Measurements from ENCODE around the gene FHAD1. TPM values are rescaled to one million over a fixed set of nuclear protein-coding genes. Genes with fewer than 3 reads are reported as not detected.

FHAD1 gene
- total RNA-seq, 1 experiment from 2014 or later = 0.83 TPM

DNA sequence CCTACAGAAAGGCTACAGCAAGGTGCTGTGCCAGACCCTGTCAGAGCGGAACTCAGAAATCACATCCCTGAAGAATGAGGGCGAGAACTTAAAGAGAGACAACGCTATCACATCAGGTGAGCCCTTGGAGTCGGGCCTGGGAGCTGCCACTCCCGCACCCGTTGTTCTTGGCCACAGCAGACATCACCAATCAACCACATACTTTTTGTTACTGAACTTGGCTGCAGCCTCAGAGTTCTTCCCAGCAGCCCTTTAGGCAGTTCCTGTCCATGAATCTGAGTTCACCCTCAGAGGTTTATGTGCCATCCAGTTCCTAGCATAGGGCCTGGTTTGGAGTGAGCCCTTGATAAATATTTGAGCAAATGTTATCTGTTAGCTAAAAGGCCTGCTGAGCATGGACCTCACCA lies 61.6 kb downstream of the FHAD1 start:
- Histone ChIP-seq H3K27me3 (ENCODE audit: control insufficient read depth, insufficient read depth, low read length) (peaks cover 2% of the 10 kb centered on the region; the same call in 1 of the 2 replicates), H3K4me3 (ENCODE audit: insufficient read depth, low read depth, low read length) (no peak overlapping the region), H3K36me3 (replicated peaks; ENCODE audit: control insufficient read depth, insufficient read depth, low read length) (no peaks in the 10 kb centered on the region)
- DNase-seq = no peak

DNA sequence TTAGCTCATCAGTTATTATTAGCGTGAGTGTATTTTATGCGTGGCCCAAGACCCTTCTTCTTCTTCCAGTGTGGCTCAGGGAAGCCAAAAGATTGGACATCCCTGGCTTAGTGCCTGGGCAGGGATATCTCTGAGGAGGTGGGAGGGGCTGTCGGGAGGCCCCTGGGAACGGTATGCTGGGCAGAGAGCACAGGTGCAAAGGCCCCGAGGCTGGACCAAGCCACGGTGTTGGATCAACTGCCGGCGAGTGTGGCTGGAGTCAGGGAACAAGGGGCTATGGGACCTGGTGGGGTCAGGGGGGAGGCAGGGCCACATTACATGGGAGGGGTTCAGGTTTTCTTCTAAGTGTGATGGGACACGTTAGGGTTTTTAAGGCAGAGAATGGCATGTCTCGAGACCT lies 62.7 kb downstream of the FHAD1 start:
- Histone ChIP-seq H3K36me3 (replicated peaks; ENCODE audit: control insufficient read depth, insufficient read depth, low read length) (no peaks in the 10 kb centered on the region), H3K4me3 (ENCODE audit: insufficient read depth, low read depth, low read length) (no peak overlapping the region), H3K27me3 (ENCODE audit: control insufficient read depth, insufficient read depth, low read length) (peaks cover 2% of the 10 kb centered on the region; the same call in 1 of the 2 replicates)
- no peak for DNase-seq

DNA sequence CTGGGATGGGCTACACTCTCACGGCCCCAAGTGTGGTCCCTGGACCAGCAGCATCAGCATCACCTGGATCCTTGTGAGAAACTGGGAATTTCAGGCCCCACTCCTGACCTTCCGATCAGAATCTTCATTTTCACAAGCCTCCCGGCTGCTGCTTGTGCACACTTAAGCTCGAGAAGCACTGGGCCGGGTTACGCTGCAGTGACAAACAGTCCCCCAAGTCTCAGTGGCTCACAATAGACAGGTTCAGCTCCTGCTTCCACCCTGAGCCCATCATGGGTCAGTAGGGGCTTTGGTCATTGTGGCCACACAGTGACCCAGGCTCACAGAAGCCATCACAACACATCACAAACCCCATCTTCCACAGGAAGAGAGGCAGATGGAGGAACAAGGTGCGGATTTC lies 63.5 kb downstream of the FHAD1 start:
- Histone ChIP-seq H3K36me3 (replicated peaks; ENCODE audit: control insufficient read depth, insufficient read depth, low read length) (no peaks in the 10 kb centered on the region), H3K27me3 (ENCODE audit: control insufficient read depth, insufficient read depth, low read length) (peaks cover 2% of the 10 kb centered on the region; the same call in 1 of the 2 replicates), H3K4me3 (ENCODE audit: insufficient read depth, low read depth, low read length) (no peak overlapping the region)
- no peak for DNase-seq

DNA sequence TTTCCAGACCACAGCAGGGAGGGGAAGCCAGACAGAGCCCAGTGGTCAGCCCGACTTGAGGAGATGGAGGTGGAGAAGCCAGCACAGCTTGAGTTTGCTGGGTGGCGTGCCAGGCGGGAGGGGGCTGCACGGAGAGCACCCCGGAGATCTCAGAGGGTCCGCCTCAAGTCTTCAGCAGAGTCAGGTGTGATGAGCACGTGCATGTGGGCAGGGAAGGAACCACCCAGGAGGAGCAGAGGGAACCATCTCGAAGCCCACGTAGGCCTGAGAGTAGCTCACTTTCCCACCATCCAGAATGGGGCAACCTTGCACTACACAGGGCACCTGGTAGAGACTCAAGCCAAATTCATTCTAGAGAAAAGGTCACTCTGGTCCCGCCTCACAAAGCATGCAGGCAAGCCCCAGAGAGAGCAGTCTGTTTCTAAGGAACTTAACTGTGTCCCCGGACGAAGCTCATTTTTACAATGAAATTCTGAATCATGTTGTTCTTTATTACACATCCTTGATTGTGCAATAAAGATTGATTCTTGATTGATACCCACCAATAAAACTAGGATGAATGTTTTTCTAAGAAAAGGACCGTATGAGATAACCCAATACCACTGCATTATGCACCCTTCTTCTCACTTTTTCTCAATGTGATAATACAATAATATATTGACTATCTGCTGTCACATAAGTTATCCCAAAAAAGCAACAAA lies 64.2 kb downstream of the FHAD1 start:
- Histone ChIP-seq H3K4me3 (ENCODE audit: insufficient read depth, low read depth, low read length) (no peak overlapping the region), H3K27me3 (ENCODE audit: control insufficient read depth, insufficient read depth, low read length) (peaks cover 2% of the 10 kb centered on the region; the same call in 1 of the 2 replicates), H3K36me3 (replicated peaks; ENCODE audit: control insufficient read depth, insufficient read depth, low read length) (no peaks in the 10 kb centered on the region)
- DNase-seq = no peak

DNA sequence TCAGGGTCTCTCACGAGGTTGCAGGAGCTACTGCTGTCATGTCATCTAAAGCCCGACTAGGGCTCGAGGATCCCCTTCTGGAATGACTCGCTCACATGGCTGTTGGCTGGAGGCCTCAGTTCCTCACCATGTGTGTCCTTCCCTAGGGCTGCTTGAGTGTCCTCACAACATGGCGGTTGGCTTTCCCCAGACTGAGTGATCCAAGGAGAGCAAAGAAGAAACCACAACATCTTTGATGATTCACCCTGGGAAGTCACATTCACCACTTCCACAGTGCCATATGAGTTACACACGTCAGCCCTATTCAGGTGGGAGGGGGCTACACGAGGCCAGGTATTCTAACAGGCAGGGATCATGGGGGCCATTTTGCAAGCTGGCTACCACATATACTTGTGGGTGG lies 64.9 kb downstream of the FHAD1 start:
- peaks cover 2% of the 10 kb centered on the region; the same call in 1 of the 2 replicates for H3K27me3 ChIP-seq (ENCODE audit: control insufficient read depth, insufficient read depth, low read length)
- H3K4me3 ChIP-seq (ENCODE audit: insufficient read depth, low read depth, low read length) = no peak overlapping the region
- peak; percentile 8 for DNase-seq
- no peaks in the 10 kb centered on the region for H3K36me3 ChIP-seq (replicated peaks; ENCODE audit: control insufficient read depth, insufficient read depth, low read length)

DNA sequence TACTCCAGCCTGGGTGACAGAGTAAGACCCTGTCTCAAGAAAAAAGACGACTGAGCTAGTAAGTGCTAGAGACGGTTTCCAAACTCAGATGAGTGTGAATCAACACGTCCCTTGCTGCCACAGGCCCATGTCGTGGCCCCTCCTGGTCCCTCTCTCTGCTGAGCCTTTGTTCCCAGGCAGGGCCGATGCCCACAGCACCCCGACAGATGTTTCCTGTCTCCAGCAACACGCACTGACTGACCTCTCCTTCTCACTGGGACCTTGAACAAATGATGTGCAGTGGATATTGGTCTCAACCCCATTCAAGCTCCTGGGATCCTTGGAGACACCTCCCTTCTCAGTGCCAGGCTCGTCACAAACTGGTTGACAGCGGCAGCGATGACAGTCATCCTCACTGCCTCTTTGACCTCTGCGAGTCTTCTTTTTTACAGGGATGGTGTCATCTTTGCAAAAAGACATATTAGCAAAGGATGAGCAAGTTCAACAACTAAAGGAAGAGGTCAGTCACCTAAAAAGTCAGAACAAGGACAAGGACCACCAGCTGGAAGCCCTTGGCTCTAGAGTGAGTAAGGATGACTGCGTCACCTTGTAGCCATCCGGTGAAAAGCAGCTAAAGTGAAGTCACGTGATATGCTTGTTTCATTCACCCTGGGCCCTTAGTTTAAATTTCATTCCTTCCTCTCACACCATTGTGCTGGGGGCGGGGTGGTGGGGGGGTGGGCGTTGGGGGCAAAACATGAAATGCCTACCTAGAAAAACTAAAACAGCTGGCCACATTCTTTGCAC lies 65.8 kb downstream of the FHAD1 start:
- peak; percentile 23 for DNase-seq
- Histone ChIP-seq H3K4me3 (ENCODE audit: insufficient read depth, low read depth, low read length) (no peak overlapping the region), H3K36me3 (replicated peaks; ENCODE audit: control insufficient read depth, insufficient read depth, low read length) (no peaks in the 10 kb centered on the region), H3K27me3 (ENCODE audit: control insufficient read depth, insufficient read depth, low read length) (peaks cover 3% of the 10 kb centered on the region; the same call in 1 of the 2 replicates)

DNA sequence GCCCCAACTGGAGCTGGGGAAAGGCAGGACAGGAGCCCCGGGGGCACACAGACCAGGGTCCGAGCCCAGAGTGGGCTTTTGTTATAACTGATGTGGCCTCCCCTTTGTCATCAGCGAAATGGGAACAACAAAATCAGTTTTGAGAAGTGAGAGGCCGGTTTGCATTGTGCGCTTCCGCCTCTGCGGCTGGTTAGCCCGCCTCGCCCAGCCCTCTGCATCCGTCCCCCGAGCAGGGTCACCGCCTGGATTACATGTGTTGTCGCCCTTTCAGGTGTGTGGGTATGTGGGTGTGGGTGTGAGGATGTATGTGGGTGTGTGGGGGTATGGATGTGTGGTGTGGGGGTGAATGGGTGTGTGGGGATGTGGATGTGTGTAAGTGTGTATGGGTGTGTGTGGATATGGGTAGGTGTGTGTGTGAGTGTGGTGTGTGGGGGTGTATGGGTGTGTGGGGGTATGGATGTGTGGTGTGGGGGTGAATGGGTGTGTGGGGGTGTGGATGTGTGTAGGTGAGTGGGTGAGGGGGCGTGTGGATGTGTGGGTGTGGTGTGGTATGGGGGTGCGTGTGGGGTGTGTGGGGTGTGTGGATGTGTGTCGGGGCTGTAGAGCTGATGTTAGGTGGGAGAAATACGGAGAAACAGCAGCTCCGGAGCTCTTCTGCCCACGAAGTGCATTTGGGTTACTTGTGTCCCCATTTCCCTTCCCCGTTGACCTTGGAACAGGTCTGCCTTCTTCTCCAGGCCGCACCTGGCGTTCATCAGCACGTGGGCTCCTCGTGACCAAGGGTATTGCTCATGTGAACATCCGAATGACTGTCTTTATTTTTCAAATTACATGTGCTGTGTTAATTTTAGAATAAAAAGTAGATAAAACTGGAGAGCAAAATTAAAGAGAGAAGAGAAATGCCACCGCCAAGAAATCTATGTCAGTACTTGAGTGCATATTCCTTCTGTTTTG lies 67.6 kb downstream of the FHAD1 start:
- DNase-seq = peak; percentile 25

DNA sequence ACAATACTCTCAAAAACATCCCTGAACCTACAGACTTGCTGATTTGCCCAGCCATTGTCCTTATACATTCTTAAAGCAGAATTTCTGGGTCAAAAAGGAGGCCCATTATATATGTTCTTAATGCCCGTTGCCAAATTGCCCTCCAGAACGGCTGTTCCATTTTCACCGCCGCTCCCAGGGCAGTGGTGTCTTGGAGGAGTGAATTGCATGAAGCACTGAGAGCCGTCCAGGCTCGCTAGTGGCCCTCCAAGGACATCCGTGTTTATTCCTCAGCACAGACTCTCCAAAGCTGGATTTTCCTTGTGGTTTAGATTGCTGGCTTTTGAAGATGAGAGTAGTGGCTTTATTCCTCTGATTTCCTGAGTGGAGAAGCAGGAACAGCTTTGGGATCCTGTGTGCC lies 68.8 kb downstream of the FHAD1 start:
- no peak overlapping the region for H3K4me3 ChIP-seq (ENCODE audit: insufficient read depth, low read depth, low read length)
- DNase-seq = peak; percentile 8
- H3K36me3 ChIP-seq (replicated peaks; ENCODE audit: control insufficient read depth, insufficient read depth, low read length) = no peaks in the 10 kb centered on the region
- peaks cover 2% of the 10 kb centered on the region; the same call in 1 of the 2 replicates for H3K27me3 ChIP-seq (ENCODE audit: control insufficient read depth, insufficient read depth, low read length)

More for the DNA sequence above, 67.6 kb downstream of the FHAD1 start:
- Histone ChIP-seq H3K4me3 (ENCODE audit: insufficient read depth, low read depth, low read length) (no peak overlapping the region), H3K27me3 (ENCODE audit: control insufficient read depth, insufficient read depth, low read length) (peaks cover 5% of the 10 kb centered on the region; the same call in 1 of the 2 replicates), H3K36me3 (replicated peaks; ENCODE audit: control insufficient read depth, insufficient read depth, low read length) (no peaks in the 10 kb centered on the region)

DNA sequence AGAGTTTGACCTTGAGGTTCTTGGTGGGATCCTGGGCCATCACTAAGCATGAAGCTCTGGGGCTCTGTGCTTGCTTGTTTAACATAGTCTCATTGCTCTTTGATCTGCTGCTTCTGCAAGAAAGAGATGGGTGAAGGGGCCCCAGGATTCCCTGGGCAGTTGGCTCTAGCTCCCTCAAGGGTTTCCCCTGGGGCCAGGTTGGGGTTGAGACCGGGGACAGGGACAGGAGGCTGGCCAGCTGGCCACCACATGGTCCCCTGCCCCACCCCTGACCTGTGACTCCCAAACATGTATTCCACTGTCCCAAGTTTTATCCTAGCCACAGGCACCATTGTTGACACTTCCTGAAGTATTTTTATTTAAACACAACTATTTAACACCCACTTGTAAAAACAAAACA lies 69.5 kb downstream of the FHAD1 start:
- no peaks in the 10 kb centered on the region for H3K36me3 ChIP-seq (replicated peaks; ENCODE audit: control insufficient read depth, insufficient read depth, low read length)
- no peak overlapping the region for H3K4me3 ChIP-seq (ENCODE audit: insufficient read depth, low read depth, low read length)
- no peak for DNase-seq
- peaks cover 2% of the 10 kb centered on the region; the same call in 1 of the 2 replicates for H3K27me3 ChIP-seq (ENCODE audit: control insufficient read depth, insufficient read depth, low read length)

DNA sequence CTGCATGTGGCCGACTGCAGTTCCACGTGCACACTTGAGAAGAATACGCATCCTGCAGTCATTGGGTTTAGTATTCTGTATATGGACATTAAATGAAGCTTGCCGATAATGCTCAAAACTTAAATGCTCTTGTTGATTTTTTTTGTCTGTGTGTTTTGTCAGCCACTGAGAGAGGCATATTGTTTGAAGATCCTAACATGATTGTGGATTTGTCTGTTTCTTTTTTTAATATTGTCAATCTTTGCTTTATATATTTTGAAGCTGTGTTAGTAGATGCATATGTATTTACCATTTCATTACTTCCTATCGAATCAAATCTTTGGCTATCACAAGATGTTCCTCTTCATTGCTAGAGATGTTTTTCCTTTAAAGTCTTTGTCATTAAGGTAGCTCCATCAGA lies 73.2 kb downstream of the FHAD1 start:
- H3K27me3 ChIP-seq (ENCODE audit: control insufficient read depth, insufficient read depth, low read length) = peaks cover 2% of the 10 kb centered on the region; the same call in 1 of the 2 replicates

DNA sequence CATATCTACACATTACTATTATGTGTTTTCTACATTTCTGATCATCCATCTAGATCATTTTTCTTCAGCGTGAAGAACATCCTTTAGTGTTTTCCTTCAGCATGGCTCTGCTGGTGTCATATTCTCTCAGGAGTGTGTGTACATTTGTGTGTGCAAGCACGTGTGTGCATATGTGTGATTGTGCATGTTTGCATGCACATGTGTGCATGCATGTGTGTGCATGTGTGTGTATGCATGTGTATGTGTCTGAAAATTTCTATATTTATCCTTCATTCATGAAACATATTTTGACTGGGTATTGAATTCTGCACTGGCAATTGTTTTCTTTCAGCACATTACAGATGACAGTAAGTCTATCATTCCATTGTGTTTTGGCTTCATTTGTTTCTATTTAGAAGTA lies 74.6 kb downstream of the FHAD1 start:
- H3K27me3 ChIP-seq (ENCODE audit: control insufficient read depth, insufficient read depth, low read length) = peaks cover 2% of the 10 kb centered on the region; the same call in 1 of the 2 replicates
- H3K4me3 ChIP-seq (ENCODE audit: insufficient read depth, low read depth, low read length) = no peak overlapping the region
- no peaks in the 10 kb centered on the region for H3K36me3 ChIP-seq (replicated peaks; ENCODE audit: control insufficient read depth, insufficient read depth, low read length)
- DNase-seq = no peak

More for the DNA sequence above, 73.2 kb downstream of the FHAD1 start:
- DNase-seq = no peak
- H3K36me3 ChIP-seq (replicated peaks; ENCODE audit: control insufficient read depth, insufficient read depth, low read length) = no peaks in the 10 kb centered on the region
- H3K4me3 ChIP-seq (ENCODE audit: insufficient read depth, low read depth, low read length) = no peak overlapping the region

DNA sequence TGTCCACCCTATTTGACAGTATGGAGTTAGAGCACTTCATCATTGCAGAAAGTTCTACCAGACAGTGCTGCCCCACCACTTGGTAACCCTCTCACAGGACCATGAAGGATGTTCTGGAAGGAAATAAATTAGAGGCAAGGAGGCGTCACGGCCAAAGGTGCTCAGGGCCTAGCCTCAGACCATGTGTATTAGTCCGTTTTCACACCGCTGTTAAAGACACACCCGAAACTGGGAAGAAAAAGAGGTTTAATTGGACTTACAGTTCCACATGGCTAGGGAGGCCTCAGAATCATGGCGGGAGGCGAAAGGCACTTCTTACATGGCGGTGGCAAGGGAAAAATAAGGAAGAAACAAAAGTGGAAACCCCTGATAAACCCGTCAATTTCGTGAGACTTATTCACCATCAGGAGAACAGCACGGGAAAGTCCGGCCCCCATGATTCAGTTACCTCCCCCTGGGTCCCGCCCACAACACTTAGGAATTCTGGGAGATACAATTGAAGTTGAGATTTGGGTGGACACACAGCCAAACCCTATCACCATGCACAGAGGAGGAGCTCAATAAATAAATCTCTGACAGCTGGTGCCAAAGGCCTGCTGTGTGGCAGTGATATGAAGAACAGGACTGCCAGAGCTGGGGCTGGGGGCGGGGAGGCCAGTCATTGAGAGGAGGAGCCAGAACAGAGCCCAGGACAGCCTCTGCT lies 75.8 kb downstream of the FHAD1 start:
- Histone ChIP-seq H3K27me3 (ENCODE audit: control insufficient read depth, insufficient read depth, low read length) (peaks cover 2% of the 10 kb centered on the region; the same call in 1 of the 2 replicates), H3K4me3 (ENCODE audit: insufficient read depth, low read depth, low read length) (no peak overlapping the region), H3K36me3 (replicated peaks; ENCODE audit: control insufficient read depth, insufficient read depth, low read length) (no peaks in the 10 kb centered on the region)
- DNase-seq = no peak

DNA sequence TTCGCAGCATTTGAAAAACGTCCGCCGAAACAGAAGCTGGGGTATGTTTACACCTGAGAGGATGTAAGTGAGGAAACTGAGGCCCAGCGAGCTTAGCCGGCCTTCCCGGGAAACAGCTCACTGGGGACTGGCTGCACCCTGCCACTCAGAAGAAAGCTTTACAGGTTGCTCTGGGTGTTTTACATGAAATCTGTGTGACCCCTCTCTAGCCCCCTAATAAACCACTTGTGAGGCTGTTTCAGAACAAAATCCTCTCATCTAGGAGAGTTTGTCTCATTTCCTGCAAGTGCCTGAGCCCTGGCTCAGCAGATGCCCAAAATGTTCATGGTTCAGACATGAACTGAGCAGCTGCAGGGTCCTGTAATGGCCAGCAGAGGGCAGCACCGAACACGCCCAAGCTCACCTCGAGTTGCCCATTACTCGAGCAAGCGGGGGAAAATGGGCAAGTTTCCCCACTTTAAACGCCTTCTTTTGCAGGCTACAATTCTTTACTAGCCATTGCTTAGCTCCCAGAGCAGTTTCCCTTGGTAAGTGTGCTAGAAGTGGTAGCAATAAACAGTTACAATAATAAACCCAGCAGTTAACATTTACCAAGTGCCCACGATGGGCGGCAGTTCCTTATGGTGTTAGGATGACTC lies 76.4 kb downstream of the FHAD1 start:
- no peaks in the 10 kb centered on the region for H3K36me3 ChIP-seq (replicated peaks; ENCODE audit: control insufficient read depth, insufficient read depth, low read length)
- no peaks in the 10 kb centered on the region for H3K27me3 ChIP-seq (ENCODE audit: control insufficient read depth, insufficient read depth, low read length)
- DNase-seq = peak; percentile 86
- H3K4me3 ChIP-seq (ENCODE audit: insufficient read depth, low read depth, low read length) = no peak overlapping the region

Data from H7 (cell line).